ENCODE measurements around the gene SPG11.
A peak's percentile ranks its signal among the peaks of the same experiment; 100 is the strongest.
"Not testable (repeated sequence)": the region's sequence is repeated elsewhere in the genome, so short reads cannot be mapped to it uniquely, and the experiment has no call there.

Gene SPG11

GRCh38 chr15:44663410-44664308, at the start of gene SPG11:
SPG11 (minus strand) TSS chr15:44663662; CDS start chr15:44663647, 15 bp downstream.
- DNase-seq = peak; percentile 94 to 98

- DNase-seq = peak; percentile 65 to 69
These were observed 49.0 kb upstream of the SPG11 start for GRCh38 chr15:44712346-44713005.

- DNase-seq = peak; percentile 57 to 68
These were observed 48.4 kb upstream of the SPG11 start for GRCh38 chr15:44711743-44712345.

GRCh38 chr15:44711096-44711742, 47.8 kb upstream of the SPG11 start, which contains the start of the genes B2M and PATL2:
B2M (plus strand) TSS chr15:44711517; CDS start chr15:44711547, 30 bp downstream.
PATL2 (minus strand) TSS chr15:44711323; CDS start chr15:44676490, 34,833 bp downstream.
- DNase-seq = peak; percentile 96

GRCh38 chr15:44710236-44711095, 47.0 kb upstream of the SPG11 start:
- peak; percentile 44 to 51 for DNase-seq

- no peak for DNase-seq
These were observed 43.6 kb upstream of the SPG11 start for GRCh38 chr15:44706946-44707636.

- DNase-seq = no peak
These were observed 42.9 kb upstream of the SPG11 start for GRCh38 chr15:44706401-44706800.

- DNase-seq = no peak
These were observed 42.5 kb upstream of the SPG11 start for GRCh38 chr15:44705986-44706385.

GRCh38 chr15:44700676-44701075, 37.2 kb upstream of the SPG11 start:
- not testable (repeated sequence) for DNase-seq

- no peak for DNase-seq
These were observed 35.2 kb upstream of the SPG11 start for GRCh38 chr15:44698641-44699040.

- DNase-seq = no peak
These were observed 33.6 kb upstream of the SPG11 start for GRCh38 chr15:44697014-44697413.

GRCh38 chr15:44695294-44695693, 31.8 kb upstream of the SPG11 start:
- DNase-seq = no peak

- no peak for DNase-seq
These were observed 31.0 kb upstream of the SPG11 start for GRCh38 chr15:44694416-44694815.

GRCh38 chr15:44692659-44693058, 29.2 kb upstream of the SPG11 start:
- no peak for DNase-seq

GRCh38 chr15:44690245-44690644, 26.8 kb upstream of the SPG11 start:
- DNase-seq = not testable (repeated sequence)

GRCh38 chr15:44689318-44689717, 25.9 kb upstream of the SPG11 start:
- DNase-seq = not testable (repeated sequence)

- peak; percentile 64 to 72 for DNase-seq
These were observed 19.6 kb upstream of the SPG11 start for GRCh38 chr15:44682809-44683682.

- DNase-seq = no peak
These were observed 18.7 kb upstream of the SPG11 start for GRCh38 chr15:44682211-44682610.

- DNase-seq = no peak
These were observed 13.2 kb upstream of the SPG11 start for GRCh38 chr15:44676676-44677075.

- no peak for DNase-seq
These were observed 12.4 kb upstream of the SPG11 start for GRCh38 chr15:44675911-44676310.
